Body of pancreas (tissue), 4 donors: Measurements from ENCODE around the gene MRPS7.

Experiments used
- CTCF ChIP-seq, 7 experiments: fragments of 450-650 bp in 4 of 7; fragments of 200-600 bp in 3 of 7; sonication (generic) in 3 of 7; IDR thresholded peaks; one replicate each; pipeline ENCODE4 v1.5.1; 2016 to 2019; ENCODE audit warnings: antibody characterized with exemption in 7 of 7
- POLR2A ChIP-seq, 3 donors: fragments of 450-650 bp; IDR thresholded peaks; one replicate each; pipeline ENCODE4 v1.6.1; 2016; ENCODE audit warnings: antibody characterized with exemption in 3 of 3, mild to moderate bottlenecking in 2 of 3

- TF ChIP-seq CTCF (IDR thresholded peaks at IDR 0.05) (no peak), POLR2A (IDR thresholded peaks at IDR 0.05) (no peak)
These were observed 11.6 kb upstream of the MRPS7 start for GRCh38 chr17:75250009-75250471.
